Right renal pelvis (tissue), 4 donors: ENCODE results near the gene AP1AR. TPM values are rescaled to one million over a fixed set of nuclear protein-coding genes. Genes with fewer than 3 reads are reported as not detected.
A peak's percentile ranks its signal among the peaks of the same experiment; 100 is the strongest.
"Not testable (repeated sequence)": the region's sequence is repeated elsewhere in the genome, so short reads cannot be mapped to it uniquely, and the experiment has no call there.

Experiments used
- DNase-seq, 4 donors: peaks; one replicate each; pipeline ENCODE4 v3.0.0-alpha.2; 2013; ENCODE audit warnings: low read depth in 4 of 4, low spot score in 3 of 4, missing footprints in 1 of 4
- polyA plus RNA-seq, 4 donors: library from polyadenylated mRNA; unstranded; fragments of 120-200 nt; gene quantifications; one replicate each; pipeline ENCODE4 v1.2.1, GENCODE V29; 2013; ENCODE audit not compliant: insufficient read length in 4 of 4

The AP1AR gene
- polyA plus RNA-seq, 4 donors = 34.3 to 47.0 (median 41.7) TPM

DNA sequence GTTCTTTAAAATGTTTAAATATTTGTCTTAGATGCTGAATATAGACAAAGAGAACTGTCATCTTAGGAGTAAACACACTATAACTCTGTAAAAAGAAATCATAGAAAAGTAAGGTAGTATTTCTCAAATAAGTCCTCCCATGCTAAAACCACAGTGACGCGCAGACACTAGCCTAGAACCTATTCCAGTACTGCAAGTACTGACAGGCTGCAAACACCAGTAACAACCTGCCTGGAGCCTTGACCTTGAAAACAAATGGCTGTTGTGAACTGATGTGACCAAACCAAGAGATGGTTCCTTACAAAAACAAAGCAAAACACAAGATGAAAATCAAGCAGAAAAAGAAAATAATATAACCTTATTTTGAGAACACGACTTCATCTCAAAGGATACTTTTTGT is 45.6 kb downstream of the AP1AR start:
- DNase-seq = no peak

DNA sequence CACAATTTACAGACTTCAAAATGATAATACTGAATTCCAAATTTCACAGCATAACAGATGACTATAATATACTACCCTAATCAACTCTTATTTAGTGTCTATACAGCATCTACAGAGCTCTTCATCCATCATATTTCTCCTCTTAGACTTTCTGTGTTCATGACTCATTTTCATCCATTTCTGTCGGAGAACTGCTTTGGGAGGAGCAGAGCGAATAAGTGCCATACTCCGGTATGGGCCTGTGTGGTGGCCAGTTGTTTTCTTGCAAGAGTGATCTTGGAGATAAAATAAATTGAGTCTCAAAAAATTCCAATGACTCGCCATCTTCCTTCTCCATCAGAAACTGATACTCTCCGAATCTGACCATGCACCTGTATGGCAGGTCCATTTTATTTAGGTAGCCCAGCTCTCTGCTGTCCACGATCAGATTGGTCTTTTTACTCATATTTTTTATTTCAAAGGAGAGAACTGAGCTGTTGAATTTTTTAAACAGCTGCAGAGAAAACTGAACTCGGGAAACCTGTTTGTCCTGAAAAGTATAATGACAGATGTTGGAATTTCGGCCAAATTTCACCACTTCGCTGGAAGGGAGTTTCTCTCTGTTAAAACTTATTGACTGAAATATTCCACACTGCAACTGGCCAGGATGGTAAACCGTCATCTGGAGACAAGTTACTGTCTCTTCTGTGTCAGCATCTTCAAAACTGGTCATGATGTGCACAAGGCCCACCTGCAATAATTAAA is 46.3 kb downstream of the AP1AR start:
- DNase-seq = no peak

DNA sequence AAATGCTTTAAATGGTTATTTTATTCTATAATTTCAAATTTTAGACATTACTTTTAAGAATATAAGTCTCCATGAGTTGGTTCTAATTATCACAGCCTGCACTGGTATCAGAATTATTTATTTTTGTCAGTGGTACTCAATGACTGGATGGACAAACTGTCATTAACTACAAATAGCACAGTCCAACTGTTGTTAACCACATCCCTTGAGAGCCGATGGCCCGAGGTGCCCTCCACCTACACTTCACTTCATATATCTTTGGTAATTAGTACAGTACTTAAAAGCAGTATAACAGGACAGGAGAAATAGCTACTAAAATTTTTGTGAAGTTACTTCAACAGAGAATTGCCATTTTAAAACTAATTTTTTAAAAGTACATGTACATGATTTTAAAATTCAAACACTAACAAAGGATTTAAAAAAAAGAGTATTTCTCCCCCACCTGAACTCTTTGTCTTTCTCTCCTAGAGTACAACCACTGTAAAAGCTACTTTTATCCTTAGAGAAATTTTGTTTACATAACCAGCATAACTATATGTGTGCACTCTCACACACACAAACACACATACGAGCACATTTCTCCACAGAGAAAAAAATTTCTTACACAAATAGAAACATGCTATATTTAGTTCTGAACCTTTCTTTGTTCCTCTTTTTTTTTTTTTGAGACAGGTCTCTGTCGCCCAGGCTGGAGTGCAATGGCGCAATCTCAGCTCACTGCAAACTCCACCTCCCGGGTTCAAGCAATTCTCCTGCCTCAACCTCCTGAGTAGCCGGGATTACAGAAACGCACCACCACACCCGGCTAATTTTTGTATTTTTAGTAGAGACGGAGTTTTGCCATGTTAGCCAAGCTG is 47.7 kb downstream of the AP1AR start:
- DNase-seq = no peak

DNA sequence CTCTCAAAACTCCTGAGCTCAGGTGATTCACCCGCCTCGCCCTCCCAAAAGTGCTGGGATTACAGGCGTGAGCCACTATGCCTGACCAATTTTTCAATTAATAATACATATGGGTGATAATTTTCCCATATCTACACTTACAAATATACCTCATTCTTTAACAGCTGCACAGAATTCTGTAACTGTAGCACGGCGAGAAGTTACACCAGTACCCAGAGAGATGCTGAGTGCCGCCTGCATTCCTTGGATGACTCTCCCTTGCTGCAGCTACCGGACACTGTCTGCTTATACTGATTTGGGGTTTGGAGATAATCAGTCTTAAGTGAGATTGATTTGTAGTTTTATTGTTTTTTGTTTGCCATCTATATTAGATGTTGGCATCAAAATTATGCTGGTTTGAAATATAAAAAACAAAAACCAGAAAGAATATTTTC is 48.3 kb downstream of the AP1AR start:
- DNase-seq = no peak

DNA sequence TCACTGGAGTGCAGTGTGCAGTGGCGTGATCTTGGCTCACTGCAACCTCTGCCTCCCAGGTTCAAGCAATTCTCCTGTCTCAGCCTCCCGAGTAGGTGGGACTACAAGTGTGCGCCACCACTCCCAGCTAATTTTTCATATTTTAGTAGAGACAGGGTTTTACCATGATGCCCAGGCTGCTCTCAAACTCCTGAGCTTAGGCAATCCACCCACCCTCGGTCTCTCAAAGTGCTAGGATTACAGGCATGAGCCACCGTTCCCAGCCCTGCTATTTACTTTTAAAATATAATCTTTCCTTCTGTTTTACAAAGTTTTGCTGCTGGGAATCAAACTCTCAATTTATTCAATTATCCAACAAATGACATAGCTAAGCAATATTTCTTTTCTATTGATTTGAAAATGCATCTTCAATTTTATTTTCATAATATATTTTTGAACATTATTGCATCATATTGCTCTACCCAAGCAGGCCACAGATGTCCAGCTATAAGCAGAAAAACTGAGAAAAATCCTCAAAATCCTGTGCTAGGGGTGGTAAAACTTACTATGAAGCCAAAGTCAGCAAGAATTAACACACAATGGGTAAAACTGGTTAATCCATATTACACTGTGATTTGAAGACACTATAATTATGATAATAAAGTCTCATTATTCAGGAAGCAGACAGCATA is 48.9 kb downstream of the AP1AR start:
- DNase-seq = no peak

DNA sequence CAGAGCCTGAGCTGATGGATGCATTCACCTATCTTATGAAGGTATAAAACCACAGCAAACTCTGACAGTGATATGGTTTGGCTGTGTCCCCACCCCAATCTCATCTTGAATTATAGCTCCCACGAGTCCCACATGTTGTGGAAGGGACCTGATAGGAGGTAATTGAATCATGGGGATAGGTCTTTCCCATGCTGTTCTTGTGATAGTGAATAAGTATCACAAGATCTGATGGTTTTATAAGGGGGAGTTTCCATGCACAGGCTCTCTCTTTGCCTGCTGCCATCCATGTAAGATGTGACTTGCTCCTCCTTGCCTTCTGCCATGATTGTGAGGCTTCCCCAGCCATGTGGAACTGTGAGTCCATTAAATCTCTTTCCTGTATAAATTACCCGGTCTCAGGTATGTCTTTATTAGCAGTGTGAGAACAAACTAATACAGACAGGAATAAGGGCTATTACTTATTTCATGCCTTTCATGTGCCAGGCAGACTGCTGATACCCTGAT is 50.4 kb downstream of the AP1AR start:
- not testable (repeated sequence) for DNase-seq

DNA sequence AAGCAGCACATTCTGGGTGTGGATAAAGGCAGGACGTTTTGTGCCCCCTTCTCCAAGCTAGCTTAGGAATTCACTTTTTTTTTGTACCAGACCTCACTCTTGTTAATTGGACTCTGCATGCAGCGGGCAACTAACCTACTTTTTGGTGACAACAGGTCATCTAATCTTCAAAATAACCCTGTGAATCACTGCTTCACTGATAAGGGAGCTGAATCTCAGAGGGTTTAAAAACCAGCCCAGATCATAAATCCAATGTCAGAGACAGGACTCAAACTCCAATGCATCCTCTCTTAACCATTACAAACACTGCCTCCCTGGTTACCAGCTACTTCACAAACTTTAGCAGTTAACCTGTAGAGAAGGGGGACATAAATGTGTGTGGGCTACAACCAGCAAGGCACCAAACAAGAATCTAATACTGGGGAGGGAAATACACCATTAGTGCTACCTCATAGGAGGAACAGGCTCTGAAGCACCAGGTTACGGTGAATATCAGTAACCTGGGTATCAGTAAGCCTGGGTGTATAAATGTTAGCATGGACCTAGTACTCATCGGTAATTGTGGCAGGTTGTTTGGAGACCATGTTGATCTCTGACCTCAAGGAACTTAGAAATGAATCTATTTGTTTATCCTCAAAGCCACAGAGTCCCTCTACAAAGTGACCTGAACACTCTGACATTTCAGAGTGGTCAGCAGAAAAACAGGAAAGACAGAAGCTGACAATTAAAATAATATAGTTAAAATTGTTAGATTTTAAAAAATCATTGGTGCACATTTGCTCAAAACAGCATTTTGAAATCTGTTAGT is 51.5 kb downstream of the AP1AR start:
- no peak for DNase-seq

DNA sequence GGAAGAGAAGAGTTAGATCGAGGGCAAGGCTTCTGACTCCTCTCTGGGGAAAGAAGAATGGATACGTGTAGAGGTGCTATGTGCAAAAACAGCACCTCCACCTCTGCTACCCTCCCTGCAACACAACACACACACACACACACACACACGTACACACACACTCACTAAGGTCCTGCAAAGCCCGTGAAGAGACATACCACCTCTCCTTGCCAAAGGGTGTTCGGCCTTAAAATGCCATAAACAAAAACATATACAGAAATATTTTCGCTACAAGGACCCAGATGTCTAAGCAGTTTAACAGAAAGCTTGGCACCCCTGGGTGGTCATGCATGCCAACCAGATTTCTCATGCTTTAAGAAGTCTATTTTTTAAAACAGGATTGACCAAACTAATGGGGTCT is 52.6 kb downstream of the AP1AR start:
- DNase-seq = no peak

DNA sequence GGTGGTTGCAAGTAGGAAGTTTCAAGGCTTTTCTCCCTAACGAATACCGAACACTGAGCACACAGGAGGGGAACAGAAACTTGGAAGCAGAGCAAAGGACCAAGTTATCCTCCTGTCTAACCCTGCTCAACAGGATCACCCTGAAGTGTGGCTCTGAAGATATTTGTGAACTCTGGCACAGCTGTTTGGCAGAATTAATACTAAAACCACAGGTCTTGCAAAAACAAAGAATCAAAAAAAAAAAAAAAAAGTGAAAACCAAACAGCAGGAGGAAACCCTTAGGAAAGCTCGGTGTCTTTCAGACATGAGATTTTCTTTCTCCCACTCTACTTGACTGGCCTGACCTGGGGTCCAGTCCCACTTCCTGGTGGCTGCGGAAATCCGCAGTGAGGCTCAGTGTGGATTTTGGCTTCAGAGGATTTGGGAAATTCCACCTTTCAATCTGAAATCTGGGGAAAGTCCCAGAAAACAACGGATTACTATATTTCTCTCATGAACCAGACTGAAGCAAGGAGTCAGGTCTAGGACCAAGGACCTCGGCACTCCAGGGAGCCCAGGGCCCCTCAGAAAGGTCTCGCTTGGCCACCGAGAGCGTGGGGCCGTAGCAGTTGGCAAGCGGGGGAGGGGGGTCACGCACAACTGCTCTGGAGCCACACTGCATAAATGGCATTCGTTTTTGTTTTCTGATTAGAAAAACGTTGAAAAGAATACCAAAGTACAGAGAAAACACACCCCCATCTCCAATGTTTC is 53.2 kb downstream of the AP1AR start:
- DNase-seq = no peak

DNA sequence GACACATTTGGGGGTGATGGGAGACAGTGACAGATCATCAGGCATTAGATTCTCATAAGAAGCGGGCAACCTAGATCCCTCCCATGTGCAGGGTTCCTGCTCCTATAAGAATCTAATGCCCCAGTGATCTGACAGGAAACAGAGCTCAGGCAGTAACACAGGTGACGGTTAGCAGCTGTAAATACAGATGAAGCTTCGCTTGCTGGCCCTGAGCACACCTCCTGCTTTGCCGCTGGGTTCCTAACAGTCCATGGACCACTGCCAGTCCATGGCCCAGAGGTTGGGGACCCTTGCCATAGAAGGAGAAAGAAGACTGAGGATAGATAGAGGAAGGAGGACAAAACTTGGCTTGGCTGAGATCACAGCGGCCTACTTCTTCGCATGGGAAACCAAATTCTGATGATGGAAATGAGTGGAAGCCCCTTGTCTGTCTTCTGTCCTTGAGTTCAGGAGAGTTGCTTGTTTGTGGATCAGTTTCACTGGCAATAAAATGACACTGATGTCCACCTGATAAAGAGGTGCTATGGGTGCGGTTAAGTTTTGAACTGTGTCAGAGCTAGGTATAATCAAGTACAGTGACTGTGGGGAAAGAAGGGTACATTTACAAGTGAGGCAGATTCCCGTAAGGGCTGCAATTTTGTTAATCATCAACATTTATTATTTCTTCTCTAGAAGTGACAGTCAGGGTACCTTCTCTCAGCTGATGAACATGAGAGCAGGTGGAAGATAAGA is 55.8 kb downstream of the AP1AR start:
- DNase-seq = no peak

DNA sequence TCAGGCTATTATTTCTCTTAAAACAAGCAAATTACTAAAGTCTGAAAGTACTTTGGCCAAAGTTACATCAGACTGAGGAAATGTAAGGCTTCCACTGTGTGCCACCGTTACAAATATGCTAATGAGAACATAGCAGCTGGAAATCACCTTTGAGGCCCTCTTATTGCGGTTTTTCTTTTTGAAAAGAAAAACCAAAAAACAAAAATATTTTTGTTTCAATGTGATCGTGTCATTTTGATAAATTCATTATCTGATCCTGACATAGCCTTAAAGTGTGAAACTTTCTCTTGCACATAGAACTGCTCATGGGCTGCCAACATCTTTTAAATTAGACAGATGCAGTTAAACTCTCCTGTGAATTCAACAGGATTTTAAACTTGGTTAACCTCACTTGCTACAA is 56.9 kb downstream of the AP1AR start:
- DNase-seq = no peak

DNA sequence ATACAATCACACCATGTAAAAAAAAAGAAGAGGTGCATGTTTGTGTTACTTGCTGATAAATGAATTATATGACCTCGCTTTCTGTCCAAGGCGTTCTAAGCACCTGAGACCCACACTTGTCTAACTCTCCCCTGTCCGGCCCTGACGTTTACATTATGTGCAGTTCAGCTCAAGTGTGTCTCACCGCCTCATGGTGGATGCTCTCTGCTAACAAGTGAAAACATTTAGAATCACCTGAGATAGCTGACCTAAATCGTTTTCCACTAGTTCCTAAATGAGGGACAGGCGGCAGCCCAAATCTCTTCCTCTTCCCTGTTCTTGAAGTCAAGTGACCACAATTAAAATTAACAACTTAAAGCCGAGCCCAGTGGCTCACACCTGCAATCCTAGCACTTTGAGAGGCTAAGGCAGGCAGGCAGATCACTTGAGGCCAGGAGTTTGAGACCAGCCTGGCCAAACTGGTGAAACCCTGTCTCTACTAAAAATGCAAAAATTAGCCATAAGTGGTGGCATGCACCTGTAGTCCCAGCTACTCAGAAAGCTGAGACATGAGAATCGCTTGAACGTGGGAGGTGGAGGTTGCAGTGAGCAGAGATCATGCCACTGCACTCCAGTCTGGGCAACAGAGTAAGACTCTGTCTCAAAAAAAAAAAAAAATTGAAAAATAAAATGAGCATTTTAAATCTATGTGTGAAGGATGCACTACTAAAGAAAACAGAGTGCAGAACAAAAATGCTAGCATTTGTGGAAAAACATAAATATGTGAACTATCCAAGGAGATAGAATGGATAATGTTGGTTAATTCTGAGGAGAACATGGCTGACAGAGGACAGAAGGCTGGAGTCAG is 58.0 kb downstream of the AP1AR start:
- no peak for DNase-seq

DNA sequence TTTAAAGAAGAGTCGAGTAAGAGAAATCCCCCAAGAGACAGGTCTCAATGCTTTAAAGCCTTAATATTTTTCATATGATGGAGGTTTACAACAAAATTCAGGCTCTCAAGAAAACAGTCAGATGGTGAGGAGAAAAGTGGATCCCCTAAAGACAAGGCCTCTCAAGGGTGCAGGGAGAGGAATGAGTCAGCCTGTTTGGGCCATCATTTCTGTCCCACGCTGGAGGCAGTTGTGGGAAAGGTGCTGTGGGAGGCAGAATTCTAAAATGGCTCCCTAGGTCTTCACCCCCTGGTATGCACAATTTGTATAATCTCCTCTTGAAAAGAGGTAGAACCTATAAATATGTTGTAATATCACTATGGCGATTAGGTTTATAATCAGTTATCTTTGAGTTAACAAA is 58.8 kb downstream of the AP1AR start:
- DNase-seq = no peak

DNA sequence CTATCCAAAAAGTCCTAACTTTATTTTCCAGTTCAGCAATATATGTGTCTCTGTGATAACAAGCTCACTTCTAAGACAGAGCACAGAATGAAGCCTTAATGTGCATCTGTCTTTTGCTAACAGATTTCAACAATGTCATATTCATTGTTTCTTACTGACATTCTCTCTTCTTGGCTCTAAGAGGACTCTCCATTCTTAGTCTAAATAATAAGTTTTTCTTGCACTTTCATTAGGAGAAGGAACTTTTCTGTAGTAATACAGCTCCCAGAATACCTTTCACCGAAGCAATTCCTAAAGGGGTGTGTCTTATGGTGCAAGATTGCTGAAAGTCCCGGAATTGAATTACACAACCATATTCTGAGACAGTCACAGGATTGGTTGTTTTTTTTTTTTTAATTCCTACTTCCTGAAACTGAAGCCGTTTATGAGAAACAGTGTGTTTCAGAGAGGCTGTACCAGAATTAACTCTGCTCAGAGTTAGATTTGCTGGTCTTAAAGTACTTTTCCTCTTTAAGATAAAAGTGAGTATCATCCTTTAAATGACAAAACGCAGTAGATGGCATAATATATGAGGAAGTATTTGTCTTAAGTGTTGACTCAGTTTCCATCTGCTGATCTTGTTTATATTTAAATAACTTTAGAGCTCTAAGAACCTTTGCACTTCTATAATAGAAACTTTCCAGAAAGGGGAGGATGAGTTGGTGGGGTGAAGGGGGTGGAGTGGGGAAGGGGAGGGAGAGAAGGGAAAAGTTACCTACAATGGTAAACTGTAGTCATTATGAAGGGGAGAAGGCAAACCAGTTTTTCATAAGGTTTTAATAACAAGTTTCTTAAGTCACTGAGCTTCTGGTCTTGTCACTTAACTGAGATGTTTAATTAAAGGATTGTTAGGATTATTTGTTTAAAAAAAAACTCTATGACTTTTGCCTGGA is 65.6 kb downstream of the AP1AR start, which contains the start of gene ALPK1:
Gene ALPK1 (plus strand): TSS at position 421 of the 932 bp plus-strand sequence.
- peak in 2 of 4 donors; percentile 62 to 81 for DNase-seq

DNA sequence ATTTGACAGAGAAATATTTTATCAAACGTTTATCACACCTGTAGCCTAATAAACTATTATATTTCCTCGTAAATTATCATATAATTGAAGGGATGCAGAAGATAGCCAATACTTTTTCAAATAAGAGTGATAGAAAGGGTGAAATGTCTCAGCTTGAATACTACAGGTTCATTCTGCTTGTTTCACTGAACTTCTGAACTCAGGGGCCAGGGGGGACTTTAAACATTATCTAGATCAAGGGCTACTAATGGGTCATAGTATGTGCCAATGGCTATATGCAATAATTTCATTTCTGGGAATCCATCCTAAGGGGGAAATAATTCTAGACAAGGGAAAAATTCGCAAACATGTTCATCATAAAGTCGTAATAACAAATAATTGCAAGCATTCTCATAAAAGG is 68.1 kb downstream of the AP1AR start:
- DNase-seq = no peak

DNA sequence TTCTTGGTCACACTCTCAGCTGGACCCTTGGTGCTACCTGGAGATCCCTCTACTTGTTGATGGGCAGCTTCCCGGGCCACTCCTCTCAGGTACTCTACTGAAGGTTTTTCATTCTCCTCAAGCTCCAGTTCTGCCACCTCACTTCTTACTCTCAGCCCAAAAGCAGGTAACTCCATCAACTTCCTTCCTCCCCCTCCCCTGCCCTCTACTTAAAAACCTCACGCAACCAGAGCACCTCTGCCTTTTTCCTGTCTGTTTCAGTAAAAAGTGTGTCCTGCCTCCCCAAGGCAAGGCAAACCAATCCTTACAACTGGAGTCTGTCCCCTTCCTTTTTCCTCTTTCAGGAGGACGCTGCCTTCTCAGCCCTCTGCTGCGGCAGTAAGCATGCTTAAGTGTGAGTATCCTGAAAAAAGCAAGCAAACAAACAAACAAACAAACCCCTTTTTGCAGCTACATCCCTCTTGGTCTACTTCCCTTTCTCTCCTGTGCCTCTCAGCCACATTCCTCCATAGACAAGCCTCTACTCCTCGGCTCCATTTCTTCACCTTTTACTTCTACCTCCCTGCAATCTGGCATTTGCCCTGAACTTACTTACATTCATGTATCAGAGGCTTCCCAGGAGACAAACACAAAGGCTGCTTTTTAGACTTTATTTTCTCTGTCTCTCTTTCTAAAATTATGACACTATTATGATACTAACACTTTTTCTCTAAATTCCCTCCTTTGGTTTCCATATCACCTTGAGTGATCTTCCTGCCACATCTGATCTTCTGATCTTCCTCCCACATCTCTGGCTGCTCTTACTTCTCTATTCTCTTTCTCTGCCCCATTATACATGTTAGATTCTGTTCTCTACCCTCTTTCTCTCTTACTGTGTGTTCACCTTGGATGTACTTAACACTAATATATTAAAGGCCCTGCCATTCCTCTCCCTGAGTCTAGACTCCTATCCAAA is 71.0 kb downstream of the AP1AR start:
- DNase-seq = no peak
